ENCODE data around the gene EPM2AIP1. TPM values are rescaled to one million over a fixed set of nuclear protein-coding genes. Genes with fewer than 3 reads are reported as not detected.

The EPM2AIP1 gene
- total RNA-seq, 4 donors from 2014 or later, result 5.3 to 24.4 (median 10.0) TPM

DNA sequence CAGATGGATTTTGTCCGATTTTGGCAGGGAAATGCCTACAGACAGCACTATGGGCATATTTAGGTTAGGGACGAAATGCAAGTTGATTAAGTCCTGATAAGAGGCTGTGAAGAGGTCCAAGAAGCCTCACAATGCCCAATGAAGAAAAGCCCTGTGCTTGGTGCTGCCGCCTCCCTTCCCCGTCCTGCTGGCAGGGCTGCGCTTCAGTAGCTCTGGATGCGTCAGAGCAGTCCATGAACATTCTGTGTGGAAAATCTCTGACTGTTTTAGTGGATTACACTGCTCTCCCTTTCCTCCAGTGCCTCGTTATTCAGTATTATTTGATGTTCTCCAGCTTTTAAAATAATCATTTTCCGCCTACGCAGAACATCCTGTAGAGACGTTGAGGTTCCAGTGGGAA lies 40.0 kb upstream of the EPM2AIP1 start:
- TF ChIP-seq EP300 (IDR thresholded peaks at IDR 0.05), result no peak
- DNase-seq (ENCODE audit: low spot score in 2 of 2), result no peak
- Histone ChIP-seq H3K9me3 (no peaks in the 10 kb centered on the region), H3K27ac (no peak overlapping the region), H3K36me3 (peaks cover 57% of the 10 kb centered on the region), H3K27me3 (no peaks in the 10 kb centered on the region), H3K4me1 (peaks cover 11% of the 10 kb centered on the region), H3K4me3 (no peak overlapping the region)
- 87% methylated on average over 10 of the region's 10 CpGs for WGBS

- TF ChIP-seq, protein P1, sequence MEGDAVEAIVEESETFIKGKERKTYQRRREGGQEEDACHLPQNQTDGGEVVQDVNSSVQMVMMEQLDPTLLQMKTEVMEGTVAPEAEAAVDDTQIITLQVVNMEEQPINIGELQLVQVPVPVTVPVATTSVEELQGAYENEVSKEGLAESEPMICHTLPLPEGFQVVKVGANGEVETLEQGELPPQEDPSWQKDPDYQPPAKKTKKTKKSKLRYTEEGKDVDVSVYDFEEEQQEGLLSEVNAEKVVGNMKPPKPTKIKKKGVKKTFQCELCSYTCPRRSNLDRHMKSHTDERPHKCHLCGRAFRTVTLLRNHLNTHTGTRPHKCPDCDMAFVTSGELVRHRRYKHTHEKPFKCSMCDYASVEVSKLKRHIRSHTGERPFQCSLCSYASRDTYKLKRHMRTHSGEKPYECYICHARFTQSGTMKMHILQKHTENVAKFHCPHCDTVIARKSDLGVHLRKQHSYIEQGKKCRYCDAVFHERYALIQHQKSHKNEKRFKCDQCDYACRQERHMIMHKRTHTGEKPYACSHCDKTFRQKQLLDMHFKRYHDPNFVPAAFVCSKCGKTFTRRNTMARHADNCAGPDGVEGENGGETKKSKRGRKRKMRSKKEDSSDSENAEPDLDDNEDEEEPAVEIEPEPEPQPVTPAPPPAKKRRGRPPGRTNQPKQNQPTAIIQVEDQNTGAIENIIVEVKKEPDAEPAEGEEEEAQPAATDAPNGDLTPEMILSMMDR (IDR thresholded peaks at IDR 0.05), result no peak
- TF ChIP-seq POLR2AphosphoS5 (IDR thresholded peaks at IDR 0.05), result no peak
- no peak for TF ChIP-seq POLR2A (IDR thresholded peaks at IDR 0.05)
- Histone ChIP-seq H3K27me3 (no peaks in the 10 kb centered on the region), H3K36me3 (peaks cover 68% of the 10 kb centered on the region), H3K9me3 (no peaks in the 10 kb centered on the region), H3K4me1 (peaks cover 11% of the 10 kb centered on the region), H3K27ac (no peak overlapping the region), H3K4me3 (no peak overlapping the region)
- DNase-seq (ENCODE audit: low spot score in 2 of 2), result no peak
- WGBS, result 90% methylated on average over 7 of the region's 7 CpGs
Observed at GRCh38 chr3:37031096-37031682, 38.3 kb upstream of the EPM2AIP1 start.

DNA sequence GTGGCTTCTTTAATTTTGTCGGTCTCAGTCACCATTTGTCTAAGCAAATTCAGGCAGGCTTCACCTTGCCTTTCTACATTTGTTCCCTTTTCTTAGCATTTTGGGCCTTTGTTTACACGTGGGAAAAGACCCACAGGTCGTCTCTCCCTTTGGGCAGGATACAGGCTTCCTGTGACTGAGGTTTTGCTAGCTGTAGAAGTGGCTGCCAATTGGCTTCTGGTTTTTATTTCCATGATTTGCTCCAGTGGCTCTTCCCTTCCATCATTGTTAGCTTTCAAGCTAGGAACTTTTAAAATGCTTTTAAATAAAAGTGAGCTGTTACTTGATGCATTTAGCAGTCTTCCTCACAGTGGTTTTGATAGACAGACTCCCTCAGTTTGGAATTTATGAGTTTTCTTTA lies 37.7 kb upstream of the EPM2AIP1 start:
- Histone ChIP-seq H3K9me3 (no peaks in the 10 kb centered on the region), H3K36me3 (peaks cover 69% of the 10 kb centered on the region)

GRCh38 chr3:37029516-37030163 lies 36.7 kb upstream of the EPM2AIP1 start:
- no peaks in the 10 kb centered on the region for H3K9me3 ChIP-seq
- TF ChIP-seq POLR2AphosphoS5 (IDR thresholded peaks at IDR 0.05), result no peak
- no peak for TF ChIP-seq EP300 (IDR thresholded peaks at IDR 0.05)
- TF ChIP-seq POLR2A (IDR thresholded peaks at IDR 0.05), result no peak
- TF ChIP-seq, protein P1 (IDR thresholded peaks at IDR 0.05), result no peak
- no peak for DNase-seq (ENCODE audit: low spot score in 2 of 2)
- H3K27ac ChIP-seq, result peak overlapping the region; percentile 38
- H3K36me3 ChIP-seq, result peaks cover 66% of the 10 kb centered on the region
- H3K27me3 ChIP-seq, result no peaks in the 10 kb centered on the region
- H3K4me3 ChIP-seq, result no peak overlapping the region
- peaks cover 11% of the 10 kb centered on the region for H3K4me1 ChIP-seq

More for the DNA sequence above, 37.7 kb upstream of the EPM2AIP1 start:
- DNase-seq (ENCODE audit: low spot score in 2 of 2), result no peak
- TF ChIP-seq EP300 (IDR thresholded peaks at IDR 0.05) (no peak), POLR2AphosphoS5 (IDR thresholded peaks at IDR 0.05) (no peak), POLR2A (IDR thresholded peaks at IDR 0.05) (no peak)
- TF ChIP-seq, protein P1 (IDR thresholded peaks at IDR 0.05), result no peak
- no peak overlapping the region for H3K27ac ChIP-seq
- peaks cover 11% of the 10 kb centered on the region for H3K4me1 ChIP-seq
- H3K4me3 ChIP-seq, result no peak overlapping the region
- WGBS, result 38% methylated on average over 3 of the region's 3 CpGs
- H3K27me3 ChIP-seq, result no peaks in the 10 kb centered on the region

GRCh38 chr3:37029111-37029510 lies 36.2 kb upstream of the EPM2AIP1 start:
- no peak for DNase-seq (ENCODE audit: low spot score in 2 of 2)
- Histone ChIP-seq H3K27ac (no peak overlapping the region), H3K9me3 (no peaks in the 10 kb centered on the region), H3K4me3 (no peak overlapping the region), H3K27me3 (no peaks in the 10 kb centered on the region), H3K36me3 (peaks cover 71% of the 10 kb centered on the region), H3K4me1 (peaks cover 11% of the 10 kb centered on the region)
- 79% methylated on average over 1 of the region's 1 CpG for WGBS
- TF ChIP-seq EP300 (IDR thresholded peaks at IDR 0.05) (no peak), POLR2A (IDR thresholded peaks at IDR 0.05) (no peak), POLR2AphosphoS5 (IDR thresholded peaks at IDR 0.05) (no peak)
- TF ChIP-seq, protein P1 (IDR thresholded peaks at IDR 0.05), result no peak

Measured in suprapubic skin (tissue), 4 donors.